ENCODE results near the gene VSIG1.
A peak's percentile ranks its signal among the peaks of the same experiment; 100 is the strongest.

The VSIG1 gene

GRCh38 chrX:108081110-108081509 is 36.2 kb downstream of the VSIG1 start:
- no peak for DNase-seq (ENCODE audit: low read depth)
- TF ChIP-seq CTCF (conservative IDR thresholded peaks at IDR 0.05; ENCODE audit: low read length): no peak
- H3K4me3 ChIP-seq (ENCODE audit: low read length): no peak overlapping the region

GRCh38 chrX:108087792-108088191 is 42.9 kb downstream of the VSIG1 start:
- TF ChIP-seq CTCF (conservative IDR thresholded peaks at IDR 0.05; ENCODE audit: low read length): no peak
- no peak overlapping the region for H3K4me3 ChIP-seq (ENCODE audit: low read length)
- DNase-seq (ENCODE audit: low read depth): no peak

- no peak for TF ChIP-seq CTCF (conservative IDR thresholded peaks at IDR 0.05; ENCODE audit: low read length)
- H3K4me3 ChIP-seq (ENCODE audit: low read length): no peak overlapping the region
- no peak for DNase-seq (ENCODE audit: low read depth)
Measured at GRCh38 chrX:108088511-108088910, 43.6 kb downstream of the VSIG1 start.

GRCh38 chrX:108090491-108091263 is 45.8 kb downstream of the VSIG1 start:
- TF ChIP-seq CTCF (conservative IDR thresholded peaks at IDR 0.05; ENCODE audit: low read length): no peak
- peak overlapping the region; percentile 76 for H3K4me3 ChIP-seq (ENCODE audit: low read length)
- peak; percentile 59 for DNase-seq (ENCODE audit: low read depth)

- TF ChIP-seq CTCF (conservative IDR thresholded peaks at IDR 0.05; ENCODE audit: low read length): no peak
- H3K4me3 ChIP-seq (ENCODE audit: low read length): peak within 1 kb of the TSS; percentile 76
- peak; percentile 94 for DNase-seq (ENCODE audit: low read depth)
Measured at GRCh38 chrX:108091264-108091877, 46.5 kb downstream of the VSIG1 start, which contains the start of the genes ATG4A and PSMD10. Gene ATG4A (plus strand): TSS chrX:108091778. CDS start chrX:108091827, 49 bp downstream. Gene PSMD10 (minus strand): TSS chrX:108091542. CDS start chrX:108091520, 22 bp downstream.

- TF ChIP-seq CTCF (conservative IDR thresholded peaks at IDR 0.05; ENCODE audit: low read length): no peak
- no peak for DNase-seq (ENCODE audit: low read depth)
- H3K4me3 ChIP-seq (ENCODE audit: low read length): peak overlapping the region; percentile 75
Measured at GRCh38 chrX:108091878-108092291, 47.0 kb downstream of the VSIG1 start.

GRCh38 chrX:108097380-108097779 is 52.5 kb downstream of the VSIG1 start:
- no peak overlapping the region for H3K4me3 ChIP-seq (ENCODE audit: low read length)
- no peak for DNase-seq (ENCODE audit: low read depth)
- TF ChIP-seq CTCF (conservative IDR thresholded peaks at IDR 0.05; ENCODE audit: low read length): no peak

Data from AG10803 (cell line).